ENCODE results near the gene MTCL1.

MTCL1 gene

GRCh38 chr18:8771930-8772329, 66.6 kb downstream of the MTCL1 start:
- DNase-seq (ENCODE audit: low read depth) = no peak

GRCh38 chr18:8773980-8774379, 68.6 kb downstream of the MTCL1 start:
- no peak for DNase-seq (ENCODE audit: low read depth)

DNA sequence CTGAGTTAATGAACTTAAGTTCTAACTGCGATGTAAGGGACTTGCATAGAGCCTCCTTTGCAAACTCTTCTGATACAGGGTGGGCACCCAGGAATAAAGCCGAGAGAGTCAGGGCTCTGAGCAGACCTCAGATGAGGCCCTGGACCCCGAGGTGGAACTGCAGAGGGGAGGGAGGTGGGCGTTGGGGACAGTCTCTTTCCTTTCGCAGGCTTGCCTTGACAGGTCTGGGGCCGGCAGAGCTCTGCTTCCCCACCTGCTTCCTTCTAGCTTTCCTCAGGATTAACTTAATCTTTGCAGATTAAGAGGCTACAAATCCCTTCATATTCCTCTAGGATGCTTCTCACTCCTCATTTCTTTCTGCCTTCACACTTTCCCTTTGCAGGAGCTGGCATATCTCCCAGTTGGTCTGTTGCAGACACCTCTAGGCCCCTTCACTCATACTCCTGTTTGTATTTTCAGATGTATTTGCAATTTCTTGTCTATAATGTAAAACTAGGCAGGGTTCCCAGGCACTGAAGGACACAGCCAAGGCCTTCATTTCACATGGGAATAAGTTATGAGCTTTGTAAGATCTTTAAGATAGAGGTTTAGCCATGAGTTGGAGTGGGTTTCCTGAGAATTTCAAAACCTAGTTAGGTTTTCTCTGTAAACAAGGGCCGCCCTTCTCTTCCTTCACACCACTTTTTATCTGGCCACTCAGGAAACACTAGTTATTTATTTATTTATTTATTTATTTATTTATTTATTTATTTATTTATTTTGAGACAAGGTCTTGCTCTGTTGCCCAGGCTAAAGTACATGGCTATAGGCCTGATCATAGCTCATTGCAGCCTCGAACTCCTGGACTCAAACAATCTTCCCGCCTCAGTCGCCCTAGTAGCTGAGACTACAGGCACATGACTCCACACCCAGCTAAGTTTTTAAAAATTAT, 70.9 kb downstream of the MTCL1 start:
- no peak for DNase-seq (ENCODE audit: low read depth)

GRCh38 chr18:8777846-8778245, 72.5 kb downstream of the MTCL1 start:
- DNase-seq (ENCODE audit: low read depth) = no peak

GRCh38 chr18:8778386-8778785, 73.0 kb downstream of the MTCL1 start:
- no peak for DNase-seq (ENCODE audit: low read depth)

- DNase-seq (ENCODE audit: low read depth) = no peak
Measured at GRCh38 chr18:8778824-8779223, 73.5 kb downstream of the MTCL1 start.

DNA sequence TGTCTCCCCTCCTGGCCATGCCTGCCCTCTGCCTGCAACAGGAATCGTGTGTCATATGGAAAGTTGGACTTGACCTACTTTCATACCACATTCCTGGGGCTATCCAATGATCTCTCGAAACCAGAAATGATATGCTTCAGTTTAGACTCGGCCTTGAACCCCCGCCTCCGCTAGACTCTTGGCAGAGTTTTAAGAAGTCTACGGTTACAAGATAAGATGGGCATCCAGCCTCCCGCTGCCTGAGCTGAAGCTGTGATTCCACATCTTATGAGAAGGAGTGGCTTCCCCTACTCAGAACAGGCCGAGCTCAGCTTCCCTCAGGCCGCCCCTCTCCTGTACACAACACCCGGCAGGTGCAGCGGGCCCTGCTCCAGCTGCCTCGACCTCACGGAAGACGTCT, 73.9 kb downstream of the MTCL1 start:
- DNase-seq (ENCODE audit: low read depth) = no peak

DNA sequence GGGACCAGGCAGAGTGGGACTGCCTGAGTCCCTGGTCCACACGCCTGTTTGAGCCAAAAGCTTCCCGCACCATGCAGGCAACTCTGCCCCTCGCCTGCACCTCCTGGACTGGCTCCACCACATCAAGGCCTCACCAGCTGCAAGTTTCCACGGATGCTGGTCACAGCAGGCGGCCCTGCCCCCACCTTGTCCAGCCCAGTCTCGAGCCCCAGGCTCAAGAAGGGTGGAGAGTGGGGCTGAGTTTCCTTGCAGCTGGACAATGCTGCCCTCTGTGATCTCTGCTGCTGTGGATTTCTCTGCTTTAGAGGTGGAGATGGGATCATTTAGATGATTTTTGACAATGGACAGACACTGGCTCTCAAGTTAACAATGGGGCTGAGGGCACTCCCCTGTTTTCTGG, 74.9 kb downstream of the MTCL1 start:
- DNase-seq (ENCODE audit: low read depth) = no peak

GRCh38 chr18:8781671-8782070, 76.3 kb downstream of the MTCL1 start:
- no peak for DNase-seq (ENCODE audit: low read depth)

DNA sequence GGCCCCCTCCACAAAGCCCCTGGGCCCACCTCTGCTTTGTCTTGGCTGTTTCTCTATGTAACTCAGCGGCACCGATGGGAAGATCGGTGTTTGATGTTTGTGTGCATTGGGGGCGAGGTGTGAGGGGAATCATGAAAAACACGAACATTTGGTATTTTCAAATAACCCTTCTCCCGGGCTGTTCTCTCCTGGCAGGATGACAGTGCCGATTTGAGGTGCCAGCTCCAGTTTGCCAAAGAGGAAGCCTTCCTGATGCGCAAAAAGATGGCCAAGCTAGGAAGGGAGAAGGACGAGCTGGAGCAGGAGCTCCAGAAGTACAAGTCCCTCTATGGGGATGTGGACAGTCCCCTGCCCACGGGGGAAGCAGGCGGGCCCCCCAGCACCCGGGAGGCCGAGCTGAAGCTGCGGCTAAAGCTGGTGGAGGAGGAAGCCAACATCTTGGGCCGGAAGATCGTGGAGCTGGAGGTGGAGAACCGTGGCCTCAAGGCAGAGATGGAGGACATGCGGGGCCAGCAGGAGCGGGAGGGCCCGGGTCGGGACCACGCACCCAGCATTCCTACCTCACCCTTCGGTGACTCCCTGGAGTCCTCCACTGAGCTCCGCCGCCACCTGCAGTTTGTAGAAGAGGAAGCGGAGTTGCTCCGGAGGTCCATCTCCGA, 78.1 kb downstream of the MTCL1 start:
- DNase-seq (ENCODE audit: low read depth) = no peak

GRCh38 chr18:8783994-8784530, 78.7 kb downstream of the MTCL1 start:
- DNase-seq (ENCODE audit: low read depth) = no peak

GRCh38 chr18:8785261-8785660, 79.9 kb downstream of the MTCL1 start:
- no peak for DNase-seq (ENCODE audit: low read depth)

GRCh38 chr18:8785855-8786482, 80.6 kb downstream of the MTCL1 start:
- no peak for DNase-seq (ENCODE audit: low read depth)

DNA sequence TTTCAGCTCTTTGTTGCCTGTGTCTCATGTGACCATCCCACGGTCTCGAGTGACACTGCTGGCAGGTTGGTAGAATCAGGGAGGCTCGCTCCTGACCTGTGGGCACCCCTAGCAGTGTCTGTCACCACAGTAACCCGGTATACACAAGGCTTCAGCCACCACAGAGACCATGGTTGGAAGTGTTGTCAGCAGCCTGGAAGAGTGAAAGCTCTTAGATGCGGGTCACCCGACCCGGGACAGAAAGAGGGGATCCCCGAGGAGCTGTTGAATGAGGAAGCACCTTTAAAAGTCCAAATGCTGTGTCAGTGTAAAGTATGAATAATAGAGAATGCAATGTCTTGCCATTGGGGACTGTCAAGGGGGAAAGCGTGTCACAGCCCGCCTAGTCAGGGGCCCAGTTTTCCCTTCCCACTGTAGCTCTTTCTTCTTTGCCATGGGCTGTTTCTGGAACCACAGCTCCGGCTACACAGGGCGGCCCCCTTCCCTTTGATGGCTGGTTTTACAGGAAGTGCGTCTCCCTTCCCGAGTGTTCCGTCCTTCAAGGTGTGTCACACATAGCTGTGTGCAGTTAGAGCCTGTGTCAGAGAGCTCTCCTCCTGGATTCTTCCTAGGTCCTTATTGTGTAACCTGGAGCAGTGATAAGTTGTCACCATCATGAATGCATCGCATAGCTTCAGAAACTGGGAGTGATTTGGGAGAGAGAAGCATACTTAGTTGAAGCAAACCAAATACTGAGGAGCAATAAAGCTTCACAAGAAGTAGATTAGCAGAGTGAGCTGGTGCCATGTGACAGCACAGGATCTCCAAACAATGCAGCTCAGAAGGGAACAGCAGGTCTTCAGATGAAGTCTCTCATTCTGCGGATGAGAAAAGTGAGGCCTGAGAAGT, 81.4 kb downstream of the MTCL1 start:
- no peak for DNase-seq (ENCODE audit: low read depth)

DNA sequence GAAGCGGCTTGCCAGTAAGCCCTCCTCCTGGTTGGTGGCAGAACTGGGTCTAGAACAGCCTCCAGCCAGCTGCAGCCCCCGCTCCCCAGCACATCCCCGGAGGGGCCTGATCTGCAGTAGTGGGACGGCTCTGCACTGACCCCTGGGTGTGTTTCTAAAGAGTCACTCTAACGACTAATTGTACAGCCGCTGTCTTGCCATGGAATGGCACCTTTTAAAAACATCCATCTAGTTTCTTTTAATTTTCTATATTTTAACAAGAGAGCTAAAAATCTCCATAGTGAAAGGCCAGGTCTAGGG, 82.0 kb downstream of the MTCL1 start:
- no peak for DNase-seq (ENCODE audit: low read depth)

DNA sequence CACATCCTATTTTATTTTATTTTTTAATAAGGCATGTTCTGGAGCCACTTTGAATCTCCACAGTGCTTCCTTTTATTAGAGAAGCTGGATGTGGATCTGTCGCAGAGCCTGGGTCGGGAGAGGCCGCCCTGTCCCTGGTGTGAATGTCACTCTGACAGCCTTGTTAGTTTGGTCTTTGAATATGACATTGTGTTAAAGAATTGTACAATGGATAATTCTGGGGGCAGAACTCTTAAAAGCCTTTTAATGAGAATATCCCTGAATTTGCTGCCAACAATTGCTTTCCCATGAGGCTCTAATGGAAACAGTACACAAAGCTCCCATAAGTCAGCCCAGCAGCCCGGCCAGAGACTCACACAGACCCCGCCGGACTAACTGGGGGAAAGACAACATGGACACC, 82.4 kb downstream of the MTCL1 start:
- DNase-seq (ENCODE audit: low read depth) = no peak

DNA sequence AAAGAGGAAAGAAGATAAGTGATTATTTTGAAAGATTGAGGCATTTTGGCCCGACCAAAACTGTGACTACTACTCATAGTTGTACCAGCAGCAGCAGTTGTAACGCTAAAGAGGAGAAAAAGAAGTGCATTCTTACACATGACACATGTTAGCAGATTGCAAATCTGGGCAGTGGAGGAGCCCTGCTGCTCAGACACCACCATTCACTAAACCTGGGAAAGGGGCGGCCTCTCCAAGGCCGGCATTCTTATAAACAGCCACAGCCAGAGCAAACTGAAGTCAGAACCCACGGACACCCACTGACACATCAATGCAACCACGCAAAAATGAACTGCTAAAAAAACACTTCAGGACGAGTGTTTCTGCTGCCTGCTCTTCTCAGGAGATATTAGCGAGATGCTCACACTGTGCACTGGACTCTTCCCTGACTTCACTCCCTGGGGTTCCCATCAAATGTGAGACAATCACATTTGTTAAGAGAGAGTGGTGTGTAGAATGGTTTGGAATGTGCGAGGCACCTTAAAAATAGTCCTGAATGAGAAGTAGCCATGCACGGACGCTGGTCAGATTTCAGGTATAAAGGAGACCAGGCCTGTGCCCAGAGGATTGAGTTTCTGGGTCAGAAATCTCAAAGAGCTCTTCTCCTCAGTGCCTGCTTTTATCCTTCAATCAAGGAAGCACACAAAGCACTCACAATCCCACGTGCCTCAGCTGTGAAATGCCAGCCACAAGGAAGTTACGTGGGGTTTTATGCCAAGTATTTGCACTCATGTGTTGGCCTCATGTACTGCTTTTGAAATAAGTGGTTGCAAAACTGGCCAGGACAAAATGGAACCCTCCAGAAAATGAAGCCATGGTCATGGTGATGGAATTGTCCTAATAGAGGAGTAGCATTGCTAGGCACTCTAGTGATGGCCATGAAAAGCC, 83.4 kb downstream of the MTCL1 start:
- no peak for DNase-seq (ENCODE audit: low read depth)

GRCh38 chr18:8791171-8791651, 85.9 kb downstream of the MTCL1 start:
- DNase-seq (ENCODE audit: low read depth) = no peak

DNA sequence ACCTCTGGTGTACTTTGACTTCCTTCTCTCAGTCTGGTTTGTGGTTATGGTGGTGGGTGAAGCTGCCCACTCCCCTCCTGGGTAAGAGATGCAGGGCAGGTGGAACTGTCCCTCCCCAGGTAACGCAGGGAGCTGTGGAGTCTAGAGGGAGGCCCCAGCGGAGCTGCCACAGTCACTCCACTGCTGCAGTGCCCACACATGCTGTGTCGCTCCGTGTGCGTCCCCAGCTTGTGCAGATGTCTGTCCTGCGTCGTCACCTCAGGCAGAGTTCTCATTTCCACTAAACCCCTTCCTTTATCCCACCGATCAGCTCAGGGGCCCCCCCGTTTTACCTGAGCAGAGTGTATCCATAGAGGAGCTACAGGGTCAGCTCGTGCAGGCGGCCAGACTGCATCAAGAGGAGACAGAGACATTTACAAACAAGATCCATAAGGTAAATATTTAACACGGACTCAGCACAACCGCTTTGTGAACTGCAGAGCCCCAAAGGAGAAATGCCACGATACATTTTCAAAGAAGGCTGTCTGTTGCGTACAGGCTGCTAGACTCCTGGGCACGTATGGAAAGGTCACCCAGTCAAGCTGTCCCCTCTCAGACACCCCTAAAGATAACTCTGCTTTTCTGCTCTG, 87.4 kb downstream of the MTCL1 start:
- DNase-seq (ENCODE audit: low read depth) = no peak
